ENCODE results near the gene ZFHX3.
"Not testable (repeated sequence)": the region's sequence is repeated elsewhere in the genome, so short reads cannot be mapped to it uniquely, and the experiment has no call there.

Gene ZFHX3

GRCh38 chr16:72992142-72992601, 55.8 kb downstream of the ZFHX3 start:
- DNase-seq = no peak

- no peak for DNase-seq
These were observed 56.3 kb downstream of the ZFHX3 start for GRCh38 chr16:72991644-72992043.

- DNase-seq = no peak
These were observed 56.7 kb downstream of the ZFHX3 start for GRCh38 chr16:72991211-72991610.

GRCh38 chr16:72990571-72990970, 57.4 kb downstream of the ZFHX3 start:
- DNase-seq = no peak

- no peak for DNase-seq
These were observed 58.1 kb downstream of the ZFHX3 start for GRCh38 chr16:72989579-72990551.

GRCh38 chr16:72989203-72989578, 58.7 kb downstream of the ZFHX3 start:
- DNase-seq = not testable (repeated sequence)

- no peak for DNase-seq
These were observed 59.4 kb downstream of the ZFHX3 start for GRCh38 chr16:72988569-72988968.

- no peak for DNase-seq
These were observed 60.4 kb downstream of the ZFHX3 start for GRCh38 chr16:72987480-72987901.

GRCh38 chr16:72985995-72986394, 61.9 kb downstream of the ZFHX3 start:
- DNase-seq = no peak

GRCh38 chr16:72985148-72985941, 62.6 kb downstream of the ZFHX3 start:
- DNase-seq = no peak

GRCh38 chr16:72983728-72984350, 64.1 kb downstream of the ZFHX3 start:
- DNase-seq = no peak

GRCh38 chr16:72983241-72983640, 64.7 kb downstream of the ZFHX3 start:
- no peak for DNase-seq

GRCh38 chr16:72979974-72980373, 68.0 kb downstream of the ZFHX3 start:
- DNase-seq = no peak

GRCh38 chr16:72978212-72978611, 69.7 kb downstream of the ZFHX3 start:
- no peak for DNase-seq

- DNase-seq = no peak
These were observed 70.8 kb downstream of the ZFHX3 start for GRCh38 chr16:72977127-72977526.

GRCh38 chr16:72976438-72977064, 71.4 kb downstream of the ZFHX3 start:
- DNase-seq = no peak

- no peak for DNase-seq
These were observed 72.0 kb downstream of the ZFHX3 start for GRCh38 chr16:72975809-72976437.

- no peak for DNase-seq
These were observed 73.7 kb downstream of the ZFHX3 start for GRCh38 chr16:72974142-72974769.

- no peak for DNase-seq
These were observed 74.9 kb downstream of the ZFHX3 start for GRCh38 chr16:72972878-72973571.

GRCh38 chr16:72971370-72971769, 76.6 kb downstream of the ZFHX3 start:
- DNase-seq = no peak

- DNase-seq = no peak
These were observed 77.3 kb downstream of the ZFHX3 start for GRCh38 chr16:72970656-72971055.
